ENCODE data around the gene MOK. TPM values are rescaled to one million over a fixed set of nuclear protein-coding genes. Genes with fewer than 3 reads are reported as not detected.

Gene MOK
- total RNA-seq, 1 experiment from 2014 or later: 2.0 TPM

- ATAC-seq (no peak), DNase-seq (ENCODE audit: low spot score) (no peak)
- Mint-ChIP-seq H3K4me3 (no peak overlapping the region), H3K36me3 (peaks cover 30% of the 10 kb centered on the region), H3K9me3 (no peaks in the 10 kb centered on the region), H3K4me1 (no peaks in the 10 kb centered on the region), H3K27me3 (ENCODE audit: low read depth) (no peaks in the 10 kb centered on the region), H3K27ac (no peak overlapping the region)
- TF ChIP-seq IRF2 (CRISPR knock-in tag; IDR thresholded peaks at IDR 0.05; ENCODE audit: borderline replicate concordance, low read depth): no peak
- TF ChIP-seq, protein P1, sequence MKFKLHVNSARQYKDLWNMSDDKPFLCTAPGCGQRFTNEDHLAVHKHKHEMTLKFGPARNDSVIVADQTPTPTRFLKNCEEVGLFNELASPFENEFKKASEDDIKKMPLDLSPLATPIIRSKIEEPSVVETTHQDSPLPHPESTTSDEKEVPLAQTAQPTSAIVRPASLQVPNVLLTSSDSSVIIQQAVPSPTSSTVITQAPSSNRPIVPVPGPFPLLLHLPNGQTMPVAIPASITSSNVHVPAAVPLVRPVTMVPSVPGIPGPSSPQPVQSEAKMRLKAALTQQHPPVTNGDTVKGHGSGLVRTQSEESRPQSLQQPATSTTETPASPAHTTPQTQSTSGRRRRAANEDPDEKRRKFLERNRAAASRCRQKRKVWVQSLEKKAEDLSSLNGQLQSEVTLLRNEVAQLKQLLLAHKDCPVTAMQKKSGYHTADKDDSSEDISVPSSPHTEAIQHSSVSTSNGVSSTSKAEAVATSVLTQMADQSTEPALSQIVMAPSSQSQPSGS (CRISPR knock-in tag; IDR thresholded peaks at IDR 0.05; ENCODE audit: borderline replicate concordance, low read depth): no peak
- TF ChIP-seq, protein P2, sequence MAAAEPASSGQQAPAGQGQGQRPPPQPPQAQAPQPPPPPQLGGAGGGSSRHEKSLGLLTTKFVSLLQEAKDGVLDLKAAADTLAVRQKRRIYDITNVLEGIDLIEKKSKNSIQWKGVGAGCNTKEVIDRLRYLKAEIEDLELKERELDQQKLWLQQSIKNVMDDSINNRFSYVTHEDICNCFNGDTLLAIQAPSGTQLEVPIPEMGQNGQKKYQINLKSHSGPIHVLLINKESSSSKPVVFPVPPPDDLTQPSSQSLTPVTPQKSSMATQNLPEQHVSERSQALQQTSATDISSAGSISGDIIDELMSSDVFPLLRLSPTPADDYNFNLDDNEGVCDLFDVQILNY (CRISPR knock-in tag; IDR thresholded peaks at IDR 0.05): no peak
- TF ChIP-seq, protein P3, sequence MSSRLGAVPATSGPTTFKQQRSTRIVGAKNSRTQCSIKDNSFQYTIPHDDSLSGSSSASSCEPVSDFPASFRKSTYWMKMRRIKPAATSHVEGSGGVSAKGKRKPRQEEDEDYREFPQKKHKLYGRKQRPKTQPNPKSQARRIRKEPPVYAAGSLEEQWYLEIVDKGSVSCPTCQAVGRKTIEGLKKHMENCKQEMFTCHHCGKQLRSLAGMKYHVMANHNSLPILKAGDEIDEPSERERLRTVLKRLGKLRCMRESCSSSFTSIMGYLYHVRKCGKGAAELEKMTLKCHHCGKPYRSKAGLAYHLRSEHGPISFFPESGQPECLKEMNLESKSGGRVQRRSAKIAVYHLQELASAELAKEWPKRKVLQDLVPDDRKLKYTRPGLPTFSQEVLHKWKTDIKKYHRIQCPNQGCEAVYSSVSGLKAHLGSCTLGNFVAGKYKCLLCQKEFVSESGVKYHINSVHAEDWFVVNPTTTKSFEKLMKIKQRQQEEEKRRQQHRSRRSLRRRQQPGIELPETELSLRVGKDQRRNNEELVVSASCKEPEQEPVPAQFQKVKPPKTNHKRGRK (CRISPR knock-in tag; IDR thresholded peaks at IDR 0.05; ENCODE audit: borderline replicate concordance): no peak
- TF ChIP-seq FOXK1 (CRISPR knock-in tag; IDR thresholded peaks at IDR 0.05): no peak
- TF ChIP-seq, protein P4, sequence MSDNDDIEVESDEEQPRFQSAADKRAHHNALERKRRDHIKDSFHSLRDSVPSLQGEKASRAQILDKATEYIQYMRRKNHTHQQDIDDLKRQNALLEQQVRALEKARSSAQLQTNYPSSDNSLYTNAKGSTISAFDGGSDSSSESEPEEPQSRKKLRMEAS (CRISPR knock-in tag; IDR thresholded peaks at IDR 0.05): no peak
- no peak for TF ChIP-seq MYBL2 (CRISPR knock-in tag; IDR thresholded peaks at IDR 0.05)
- TF ChIP-seq NFE2L1 (CRISPR knock-in tag; IDR thresholded peaks at IDR 0.05): no peak
- ChIA-PET POLR2A (no interaction called here), CTCF (no interaction called here)
These were observed 40.3 kb upstream of the MOK start for GRCh38 chr14:102345232-102345631.

DNA sequence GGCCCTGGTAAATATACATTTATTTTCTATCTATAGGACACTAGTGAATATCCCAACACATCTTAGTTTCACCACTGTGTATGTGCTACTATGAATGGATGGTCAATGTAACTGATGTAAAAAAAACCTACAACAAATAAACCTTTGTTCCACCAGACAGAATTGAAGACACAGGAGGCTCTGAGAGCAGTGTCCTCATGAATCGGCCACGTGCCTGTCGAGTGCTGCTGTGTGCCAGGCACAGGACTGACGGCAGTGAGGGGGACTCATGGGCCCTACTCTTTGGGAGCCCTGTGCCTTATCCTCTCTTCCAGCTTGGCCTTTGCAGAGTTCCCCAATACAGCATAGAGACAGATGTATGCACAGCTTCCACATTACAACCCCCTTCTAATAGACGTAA is 39.5 kb upstream of the MOK start:
- Mint-ChIP-seq H3K27ac (no peak overlapping the region), H3K36me3 (peaks cover 28% of the 10 kb centered on the region), H3K4me1 (no peaks in the 10 kb centered on the region), H3K27me3 (ENCODE audit: low read depth) (no peaks in the 10 kb centered on the region), H3K4me3 (no peak overlapping the region), H3K9me3 (no peaks in the 10 kb centered on the region)
- ChIA-PET CTCF (no interaction called here), POLR2A (no interaction called here)
- no peak for TF ChIP-seq FOXK1 (CRISPR knock-in tag; IDR thresholded peaks at IDR 0.05)
- no peak for DNase-seq (ENCODE audit: low spot score)
- ATAC-seq: no peak

GRCh38 chr14:102344084-102344483 is 39.1 kb upstream of the MOK start:
- Mint-ChIP-seq H3K27ac (no peak overlapping the region), H3K9me3 (no peaks in the 10 kb centered on the region), H3K4me3 (no peak overlapping the region), H3K4me1 (no peaks in the 10 kb centered on the region), H3K36me3 (peaks cover 25% of the 10 kb centered on the region), H3K27me3 (ENCODE audit: low read depth) (no peaks in the 10 kb centered on the region)
- TF ChIP-seq AFF4 (CRISPR knock-in tag; IDR thresholded peaks at IDR 0.05; ENCODE audit: borderline replicate concordance): no peak
- TF ChIP-seq, protein P5, sequence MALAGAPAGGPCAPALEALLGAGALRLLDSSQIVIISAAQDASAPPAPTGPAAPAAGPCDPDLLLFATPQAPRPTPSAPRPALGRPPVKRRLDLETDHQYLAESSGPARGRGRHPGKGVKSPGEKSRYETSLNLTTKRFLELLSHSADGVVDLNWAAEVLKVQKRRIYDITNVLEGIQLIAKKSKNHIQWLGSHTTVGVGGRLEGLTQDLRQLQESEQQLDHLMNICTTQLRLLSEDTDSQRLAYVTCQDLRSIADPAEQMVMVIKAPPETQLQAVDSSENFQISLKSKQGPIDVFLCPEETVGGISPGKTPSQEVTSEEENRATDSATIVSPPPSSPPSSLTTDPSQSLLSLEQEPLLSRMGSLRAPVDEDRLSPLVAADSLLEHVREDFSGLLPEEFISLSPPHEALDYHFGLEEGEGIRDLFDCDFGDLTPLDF (CRISPR knock-in tag; IDR thresholded peaks at IDR 0.05): no peak
- TF ChIP-seq ZNF232 (CRISPR knock-in tag; IDR thresholded peaks at IDR 0.05): no peak
- TF ChIP-seq ZNF121 (CRISPR knock-in tag; IDR thresholded peaks at IDR 0.05): no peak
- no peak for TF ChIP-seq CREB1 (CRISPR knock-in tag; IDR thresholded peaks at IDR 0.05)
- TF ChIP-seq ETV6 (CRISPR knock-in tag; IDR thresholded peaks at IDR 0.05): no peak
- TF ChIP-seq NR2C2 (CRISPR knock-in tag; IDR thresholded peaks at IDR 0.05): no peak
- TF ChIP-seq ZNF532 (CRISPR knock-in tag; IDR thresholded peaks at IDR 0.05; ENCODE audit: borderline replicate concordance): no peak
- TF ChIP-seq ZNF317 (CRISPR knock-in tag; IDR thresholded peaks at IDR 0.05; ENCODE audit: borderline replicate concordance, low read depth): no peak
- no peak for TF ChIP-seq NFATC4 (CRISPR knock-in tag; IDR thresholded peaks at IDR 0.05)
- ChIA-PET POLR2A (no interaction called here), CTCF (no interaction called here)
- no peak for DNase-seq (ENCODE audit: low spot score)
- no peak for ATAC-seq

Data from WTC11 (cell line).